ENCODE measurements around the gene RPTOR.

- TF ChIP-seq CTCF (IDR thresholded peaks at IDR 0.05; ENCODE audit: low read length) (no peak), EZH2 (IDR thresholded peaks at IDR 0.05; ENCODE audit: borderline replicate concordance, low read length) (no peak)
These were observed 201.8 kb downstream of the RPTOR start for GRCh38 chr17:80746262-80746935.

Measured in OCI-LY1 (cell line).